Kidney (tissue), 14 donors: ENCODE results near the gene NKAIN2. TPM values are rescaled to one million over a fixed set of nuclear protein-coding genes. Genes with fewer than 3 reads are reported as not detected.

Experiments
- DNase-seq, 5 donors: peaks; one replicate each; pipeline ENCODE4 v3.0.0-alpha.2; 2013 to 2020
- FAIRE-seq: peaks from 2 replicates; lab custom pipeline; 2012; peaks lifted over from hg19 to GRCh38; lab: Jason Lieb, UNC
- H3K27ac ChIP-seq, 2 donors: one replicate each; pipeline ENCODE4 v1.7.0; 2013; ENCODE audit warnings: low read depth in 2 of 2, low read length in 2 of 2, inconsistent platforms in 1 of 2
- H3K27me3 ChIP-seq: one replicate; pipeline ENCODE4 v1.7.1; 2013; ENCODE audit warnings: low read length, inconsistent platforms; ENCODE audit not compliant: control insufficient read depth, insufficient read depth
- H3K36me3 ChIP-seq, 3 donors: one replicate each; pipeline versions ENCODE4 v1.7.0 to v1.7.1; 2013; ENCODE audit warnings: low read length in 3 of 3, control low read depth in 1 of 3, inconsistent platforms in 1 of 3; ENCODE audit not compliant: insufficient read depth in 3 of 3, control insufficient read depth in 2 of 3
- H3K4me1 ChIP-seq, 3 donors: one replicate each; pipeline versions ENCODE4 v1.7.0 to v1.7.1; 2013; ENCODE audit warnings: low read length in 3 of 3, inconsistent platforms in 1 of 3, low read depth in 1 of 3; ENCODE audit not compliant: control insufficient read depth in 2 of 3, insufficient read depth in 2 of 3
- H3K4me3 ChIP-seq, 3 donors: one replicate each; pipeline versions ENCODE4 v1.7.0 to v1.8.1; 2013; ENCODE audit warnings: low read length in 3 of 3, control low read depth in 1 of 3, inconsistent platforms in 1 of 3
- H3K9ac ChIP-seq, 3 donors: one replicate each; pipeline versions ENCODE4 v1.7.0 to v1.7.1; 2013; ENCODE audit warnings: low read length in 3 of 3, control low read depth in 1 of 3, inconsistent platforms in 1 of 3
- H3K9me3 ChIP-seq, 3 donors: one replicate each; pipeline versions ENCODE4 v1.7.0 to v1.7.1; 2013; ENCODE audit warnings: low read length in 3 of 3, control low read depth in 1 of 3, inconsistent platforms in 1 of 3; ENCODE audit not compliant: control insufficient read depth in 2 of 3, insufficient read depth in 1 of 3
- intact Hi-C: fragments of 100-400 bp; cut with DNase I; formaldehyde crosslinking; loops from one replicate; pipeline ENCODE4 v1.11.1; 2022
- polyA plus RNA-seq: library from polyadenylated mRNA; stranded (reverse); fragments of 350-450 nt; fragmentation: Illumina TruSeq; extraction: RNeasy Lipid Tissue Mini Kit (QIAGEN cat#74804); gene quantifications from one replicate; pipeline ENCODE4 v1.2.3, GENCODE V29; 2014; ENCODE audit warnings: low read depth, low replicate concordance; ENCODE audit not compliant: insufficient read depth
- total RNA-seq: library from RNA; stranded (reverse); fragmentation: NEBNext Ultra II Directional; extraction: Animal tissue kit (Norgen Biotek cat#: 25700); gene quantifications from one replicate; pipeline ENCODE4 v1.2.1, GENCODE V29; 2021
- TF ChIP-seq, protein P1 (sequence below): IDR thresholded peaks from 3 replicates; pipeline ENCODE4 v1.5.1; 2012; ENCODE audit warnings: mild to moderate bottlenecking, moderate library complexity, borderline replicate concordance; ENCODE audit not compliant: insufficient read depth; ENCODE audit errors: extremely low read depth
- donor health status: control.
- donor health status: control.
- donor health status: control.
- donor health status: control.
- donor health status: control.
- donor health status: DM: yes; HTN: yes; CAD: no.
- donor health status: Normal renal cell carcinoma (clear cell type).

Gene NKAIN2
- total and polyA plus RNA-seq, 2 donors from 2014 or later = 0.39 to 1.8 TPM

DNA sequence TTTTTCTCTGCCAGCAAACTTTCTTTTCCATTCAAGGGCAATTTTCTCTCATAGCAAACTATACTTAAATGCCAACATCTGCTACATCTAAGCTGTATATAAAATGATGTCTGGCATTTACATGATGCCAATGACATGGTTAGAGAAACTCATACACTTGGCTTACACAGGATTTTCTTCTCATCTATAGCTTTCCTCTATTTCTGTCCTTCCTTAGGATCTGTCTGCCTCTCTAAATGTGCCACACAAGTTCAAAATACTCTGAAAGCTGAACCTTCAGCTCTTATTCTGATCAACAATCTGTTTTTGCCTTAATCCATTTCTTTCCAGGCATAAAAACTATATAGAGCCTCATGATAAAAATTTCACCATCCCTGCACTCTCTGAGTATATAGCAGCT lies 867.7 kb downstream of the NKAIN2 start:
- H3K9ac ChIP-seq = no peak overlapping the region
- TF ChIP-seq, protein P1, sequence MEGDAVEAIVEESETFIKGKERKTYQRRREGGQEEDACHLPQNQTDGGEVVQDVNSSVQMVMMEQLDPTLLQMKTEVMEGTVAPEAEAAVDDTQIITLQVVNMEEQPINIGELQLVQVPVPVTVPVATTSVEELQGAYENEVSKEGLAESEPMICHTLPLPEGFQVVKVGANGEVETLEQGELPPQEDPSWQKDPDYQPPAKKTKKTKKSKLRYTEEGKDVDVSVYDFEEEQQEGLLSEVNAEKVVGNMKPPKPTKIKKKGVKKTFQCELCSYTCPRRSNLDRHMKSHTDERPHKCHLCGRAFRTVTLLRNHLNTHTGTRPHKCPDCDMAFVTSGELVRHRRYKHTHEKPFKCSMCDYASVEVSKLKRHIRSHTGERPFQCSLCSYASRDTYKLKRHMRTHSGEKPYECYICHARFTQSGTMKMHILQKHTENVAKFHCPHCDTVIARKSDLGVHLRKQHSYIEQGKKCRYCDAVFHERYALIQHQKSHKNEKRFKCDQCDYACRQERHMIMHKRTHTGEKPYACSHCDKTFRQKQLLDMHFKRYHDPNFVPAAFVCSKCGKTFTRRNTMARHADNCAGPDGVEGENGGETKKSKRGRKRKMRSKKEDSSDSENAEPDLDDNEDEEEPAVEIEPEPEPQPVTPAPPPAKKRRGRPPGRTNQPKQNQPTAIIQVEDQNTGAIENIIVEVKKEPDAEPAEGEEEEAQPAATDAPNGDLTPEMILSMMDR = no peak
- DNase-seq (no peak), FAIRE-seq (no peak)
- H3K27me3 ChIP-seq = no peaks in the 10 kb centered on the region
- no peak overlapping the region for H3K4me3 ChIP-seq
- no peak overlapping the region for H3K27ac ChIP-seq
- no peaks in the 10 kb centered on the region for H3K36me3 ChIP-seq
- no peaks in the 10 kb centered on the region for H3K4me1 ChIP-seq
- intact Hi-C loops = no loop called here
- peaks cover 0 to 6% (median 0%) of the 10 kb centered on the region in 3 donors for H3K9me3 ChIP-seq

DNA sequence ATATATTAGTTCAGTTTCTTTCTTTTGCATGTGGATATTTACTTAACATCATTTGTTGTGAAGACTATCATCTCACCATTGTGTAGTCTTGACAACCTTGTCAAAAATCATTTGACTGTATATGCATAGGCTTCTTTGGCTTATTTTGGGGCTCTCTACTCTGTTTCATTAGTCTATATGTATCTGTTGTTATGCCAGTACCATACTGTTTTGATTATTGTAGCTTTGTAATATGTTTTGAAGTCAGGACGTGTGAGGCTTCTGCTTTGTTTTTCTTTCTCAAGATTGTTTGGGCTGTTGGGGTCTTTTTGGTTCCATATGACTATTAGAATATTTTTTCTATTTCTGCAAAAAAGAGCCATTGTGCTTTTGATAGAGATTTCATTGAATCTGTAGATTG lies 870.4 kb downstream of the NKAIN2 start:
- TF ChIP-seq, protein P1 = no peak
- DNase-seq (no peak), FAIRE-seq (no peak)
- Histone ChIP-seq H3K9me3 (peaks cover 0 to 16% (median 0%) of the 10 kb centered on the region in 3 donors), H3K27me3 (no peaks in the 10 kb centered on the region), H3K9ac (no peak overlapping the region), H3K27ac (no peak overlapping the region), H3K4me3 (no peak overlapping the region), H3K36me3 (no peaks in the 10 kb centered on the region), H3K4me1 (no peaks in the 10 kb centered on the region)
- intact Hi-C loops = no loop called here

DNA sequence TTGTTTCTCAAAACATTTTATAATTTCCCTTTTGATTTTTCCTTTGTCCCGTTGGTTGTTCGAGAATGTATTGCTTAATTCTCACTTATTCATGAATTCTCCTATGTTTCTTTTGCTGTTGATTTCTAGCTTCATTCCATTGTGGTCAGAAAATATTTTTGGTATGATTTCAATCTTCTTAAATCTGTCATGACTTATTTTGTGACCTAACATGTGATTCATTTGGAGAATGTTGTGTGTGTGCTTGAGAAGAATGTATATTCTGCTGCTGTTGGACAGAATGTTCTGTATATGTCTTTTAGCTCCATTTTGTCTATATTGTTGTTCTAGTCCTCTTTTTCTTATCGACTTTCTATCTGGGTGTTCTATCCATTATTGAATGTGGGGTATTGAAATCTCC lies 872.4 kb downstream of the NKAIN2 start:
- Histone ChIP-seq H3K4me1 (no peaks in the 10 kb centered on the region), H3K4me3 (no peak overlapping the region), H3K27me3 (no peaks in the 10 kb centered on the region), H3K9me3 (peaks cover 0 to 18% (median 0%) of the 10 kb centered on the region in 3 donors), H3K9ac (no peak overlapping the region), H3K36me3 (no peaks in the 10 kb centered on the region), H3K27ac (no peak overlapping the region)
- FAIRE-seq (no peak), DNase-seq (no peak)
- intact Hi-C loops = no loop called here
- TF ChIP-seq, protein P1 = no peak

- TF ChIP-seq, protein P1 = no peak
- H3K27ac ChIP-seq = no peak overlapping the region
- intact Hi-C loops = no loop called here
- no peaks in the 10 kb centered on the region for H3K27me3 ChIP-seq
- H3K36me3 ChIP-seq = no peaks in the 10 kb centered on the region
- DNase-seq (no peak), FAIRE-seq (no peak)
- no peak overlapping the region for H3K4me3 ChIP-seq
- H3K4me1 ChIP-seq = no peaks in the 10 kb centered on the region
- peaks cover 0 to 18% (median 0%) of the 10 kb centered on the region in 3 donors for H3K9me3 ChIP-seq
- no peak overlapping the region for H3K9ac ChIP-seq
Measured at GRCh38 chr6:124677874-124678273, 874.2 kb downstream of the NKAIN2 start.
